HG02840 (cell line): Measurements from ENCODE around the gene PNPLA7.
"Not testable (repeated sequence)": the region's sequence is repeated elsewhere in the genome, so short reads cannot be mapped to it uniquely, and the experiment has no call there.

ENCODE experiments used
- ATAC-seq: cut with Tn5 transposase; IDR thresholded peaks from one replicate; pipeline ENCODE4 v1.9.1; 2021; ENCODE audit warnings: mild to moderate bottlenecking, moderate library complexity, moderate number of reproducible peaks; ENCODE audit not compliant: unreplicated experiment, low FRiP score

PNPLA7 gene

DNA sequence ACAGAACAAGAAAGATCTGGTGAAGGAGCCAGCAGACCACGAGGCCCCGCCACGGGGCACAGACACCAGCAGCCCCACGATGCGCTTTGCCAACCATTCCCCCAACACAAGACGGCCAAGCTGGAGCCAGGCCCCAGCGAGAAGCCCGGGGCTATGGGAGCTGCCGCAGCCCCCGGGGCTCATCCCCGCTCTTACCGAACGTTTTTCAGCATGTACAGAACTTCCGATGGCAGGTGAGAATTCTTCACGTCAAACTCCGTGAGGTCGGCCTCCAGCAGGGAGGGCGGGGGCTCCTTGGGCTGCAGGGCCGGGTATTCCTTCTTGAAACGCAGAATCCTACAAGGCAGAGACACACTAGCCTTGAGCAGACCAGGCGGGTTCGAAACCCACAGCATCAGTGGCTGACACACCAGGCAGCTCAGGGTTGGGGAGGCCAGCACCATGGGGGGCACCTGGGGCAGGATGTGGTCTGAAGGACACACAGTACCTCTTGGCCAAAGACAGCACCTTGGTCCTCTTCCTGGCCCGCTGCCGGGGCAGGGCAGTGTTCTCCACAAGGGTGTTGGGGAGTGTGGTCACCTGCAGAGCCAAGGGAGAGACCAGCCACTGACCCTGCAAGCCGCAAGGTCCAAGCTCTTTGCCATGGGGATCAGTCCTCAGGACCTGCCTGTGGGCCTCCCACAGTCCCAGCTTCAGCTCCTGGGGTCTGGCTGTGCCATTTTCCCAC is 6.8 kb downstream of the PNPLA7 start:
- no peak for ATAC-seq

DNA sequence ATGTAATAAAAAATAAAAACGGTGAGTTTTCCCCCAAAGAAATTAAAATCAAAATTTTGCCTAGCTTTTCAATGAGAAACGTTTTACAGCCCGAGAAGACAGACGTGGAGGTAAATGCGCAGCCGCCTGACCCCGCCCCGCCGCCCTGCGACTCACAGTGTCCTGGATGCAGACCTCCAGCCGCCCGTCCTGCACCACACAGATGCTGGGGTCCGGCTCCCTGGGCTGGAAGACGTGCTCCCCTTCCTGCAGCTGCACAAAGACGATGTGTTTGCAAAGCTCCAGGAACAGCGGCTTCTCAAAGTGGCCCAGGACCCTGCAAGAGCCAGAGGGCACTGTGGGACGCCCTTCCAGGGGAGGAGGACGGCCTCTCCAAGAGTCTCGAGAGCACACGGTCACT is 7.7 kb downstream of the PNPLA7 start:
- no peak for ATAC-seq

DNA sequence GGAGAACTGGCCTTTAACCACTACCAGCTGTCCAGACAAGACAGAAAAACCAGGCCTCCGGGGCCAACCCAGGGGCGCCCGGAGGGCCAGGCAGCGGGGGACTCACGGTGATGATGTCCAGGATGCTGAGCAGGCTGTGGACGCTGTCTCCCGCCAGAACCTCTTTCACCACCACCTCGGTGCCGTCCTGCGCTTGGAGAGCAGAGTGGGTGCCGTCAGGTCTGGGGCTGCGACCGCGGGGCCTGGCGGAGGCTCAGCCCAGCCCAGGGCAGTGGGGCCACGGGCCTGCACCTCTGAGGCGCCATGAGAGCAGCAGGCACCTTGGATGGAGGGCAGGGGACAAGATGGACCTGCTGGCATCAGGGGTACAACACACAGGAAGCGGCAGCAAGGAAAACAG is 9.7 kb downstream of the PNPLA7 start:
- no peak for ATAC-seq

DNA sequence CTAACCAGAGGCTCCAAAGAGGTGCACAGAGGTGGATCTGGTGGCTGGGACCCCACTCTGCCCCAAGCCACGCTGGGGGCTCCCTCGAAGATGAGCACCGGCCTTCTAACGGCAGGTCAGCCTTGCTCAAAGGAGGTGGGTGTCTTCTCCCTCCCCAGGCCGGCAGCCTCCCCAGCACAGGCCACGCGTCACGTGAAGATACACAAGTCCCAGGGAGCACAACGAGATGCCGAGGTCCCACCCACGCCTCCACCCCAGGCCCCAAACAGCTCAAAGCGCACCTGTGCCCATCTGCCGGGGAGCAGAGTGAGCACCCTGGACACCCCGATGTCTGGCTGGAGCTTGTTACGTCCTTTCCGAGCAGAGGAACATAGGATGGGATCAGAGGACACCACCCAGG is 12.1 kb downstream of the PNPLA7 start:
- no peak for ATAC-seq

DNA sequence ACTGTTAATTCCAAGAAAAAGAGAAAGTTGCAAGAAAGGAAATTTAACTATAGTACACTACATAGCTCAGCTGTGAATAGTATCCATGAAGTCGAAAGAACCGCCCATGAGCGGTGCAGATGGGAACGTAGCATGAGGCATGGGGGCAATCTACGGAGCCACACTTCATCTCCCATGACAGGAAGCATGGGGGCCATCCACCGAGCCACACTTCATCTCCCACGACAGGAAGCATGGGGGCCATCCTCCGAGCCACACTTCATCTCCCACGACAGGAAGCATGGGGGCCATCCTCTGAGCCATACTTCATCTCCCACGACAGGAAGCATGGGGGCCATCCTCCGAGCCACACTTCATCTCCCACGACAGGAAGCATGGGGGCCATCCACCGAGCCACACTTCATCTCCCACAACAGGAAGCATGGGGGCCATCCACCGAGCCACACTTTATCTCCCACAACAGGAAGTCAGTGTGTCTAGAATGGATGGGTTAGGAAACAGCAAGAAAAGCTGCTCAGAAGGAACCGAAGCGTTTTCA is 13.5 kb downstream of the PNPLA7 start:
- ATAC-seq = not testable (repeated sequence)

DNA sequence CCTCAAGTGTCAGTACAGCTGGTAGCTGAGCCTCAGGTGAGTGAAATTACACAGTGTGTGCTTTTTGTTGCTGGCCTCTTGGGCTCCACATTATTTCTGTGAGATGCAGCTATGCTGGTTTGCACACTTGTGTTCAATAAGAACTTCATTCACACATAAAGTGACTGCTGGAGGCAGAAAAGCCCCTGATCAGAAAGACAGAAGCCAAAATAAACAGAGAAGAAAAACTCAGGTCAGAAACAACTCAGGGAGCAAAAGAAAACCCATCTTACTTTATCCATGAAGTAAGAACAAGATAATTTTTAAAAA is 15.1 kb downstream of the PNPLA7 start:
- ATAC-seq = no peak

DNA sequence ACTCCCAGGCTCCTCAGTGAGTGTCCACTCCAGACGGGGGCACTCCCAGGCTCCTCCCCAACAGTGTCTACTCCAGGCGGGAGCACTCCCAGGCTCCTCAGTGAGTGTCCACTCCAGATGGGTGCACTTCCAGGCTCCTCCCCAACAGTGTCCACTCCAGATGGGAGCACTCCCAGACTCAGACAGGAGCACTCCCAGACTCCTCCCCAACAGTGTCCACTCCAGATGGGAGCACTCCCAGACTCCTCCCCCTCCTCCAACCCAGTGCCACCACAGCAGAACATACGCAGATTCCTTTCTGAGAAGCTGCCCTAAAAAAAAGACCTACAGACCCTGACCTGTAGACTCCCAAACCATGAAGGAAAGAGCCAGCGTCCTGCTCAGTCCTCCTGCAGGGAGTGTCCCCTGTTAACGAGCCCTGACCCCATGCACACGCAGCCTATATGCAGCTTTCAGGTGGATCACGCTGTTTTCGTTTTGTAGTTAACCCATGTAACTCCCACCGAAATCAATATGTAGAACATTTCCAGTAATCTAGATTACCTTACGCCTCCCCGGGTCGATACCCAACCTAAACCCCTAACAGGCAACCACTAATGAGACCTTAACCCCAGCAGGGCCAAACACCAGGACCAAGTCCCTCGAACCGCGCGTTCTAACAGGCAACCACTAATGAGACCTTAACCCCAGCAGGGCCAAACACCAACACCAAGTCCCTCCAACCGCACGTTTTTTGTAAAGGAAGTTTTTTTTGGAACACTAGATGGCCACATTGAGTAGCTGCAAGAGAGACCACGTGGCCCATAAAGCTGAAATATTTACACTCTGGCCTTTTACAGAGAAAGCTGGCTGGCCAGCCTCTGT is 15.7 kb downstream of the PNPLA7 start:
- no peak for ATAC-seq

DNA sequence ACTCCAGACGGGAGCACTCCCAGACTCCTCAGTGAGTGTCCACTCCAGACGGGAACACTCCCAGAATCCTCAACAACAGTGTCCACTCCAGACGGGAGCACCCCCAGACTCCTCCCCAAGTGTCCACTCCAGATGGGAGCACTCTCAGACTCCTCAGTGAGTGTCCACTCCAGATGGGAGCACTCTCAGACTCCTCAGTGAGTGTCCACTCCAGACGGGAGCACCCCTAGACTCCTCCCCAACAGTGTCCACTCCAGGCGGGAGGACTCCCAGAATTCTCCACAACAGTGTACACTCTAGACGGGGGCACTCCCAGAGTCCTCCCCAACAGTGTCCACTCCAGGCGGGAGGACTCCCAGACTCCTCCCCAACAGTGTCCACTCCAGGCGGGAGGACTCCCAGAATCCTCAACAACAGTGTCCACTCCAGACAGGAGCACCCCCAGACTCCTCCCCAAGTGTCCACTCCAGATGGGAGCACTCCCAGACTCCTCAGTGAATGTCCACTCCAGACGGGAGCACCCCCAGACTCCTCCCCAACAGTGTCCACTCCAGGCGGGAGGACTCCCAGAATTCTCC is 17.2 kb downstream of the PNPLA7 start:
- not testable (repeated sequence) for ATAC-seq

DNA sequence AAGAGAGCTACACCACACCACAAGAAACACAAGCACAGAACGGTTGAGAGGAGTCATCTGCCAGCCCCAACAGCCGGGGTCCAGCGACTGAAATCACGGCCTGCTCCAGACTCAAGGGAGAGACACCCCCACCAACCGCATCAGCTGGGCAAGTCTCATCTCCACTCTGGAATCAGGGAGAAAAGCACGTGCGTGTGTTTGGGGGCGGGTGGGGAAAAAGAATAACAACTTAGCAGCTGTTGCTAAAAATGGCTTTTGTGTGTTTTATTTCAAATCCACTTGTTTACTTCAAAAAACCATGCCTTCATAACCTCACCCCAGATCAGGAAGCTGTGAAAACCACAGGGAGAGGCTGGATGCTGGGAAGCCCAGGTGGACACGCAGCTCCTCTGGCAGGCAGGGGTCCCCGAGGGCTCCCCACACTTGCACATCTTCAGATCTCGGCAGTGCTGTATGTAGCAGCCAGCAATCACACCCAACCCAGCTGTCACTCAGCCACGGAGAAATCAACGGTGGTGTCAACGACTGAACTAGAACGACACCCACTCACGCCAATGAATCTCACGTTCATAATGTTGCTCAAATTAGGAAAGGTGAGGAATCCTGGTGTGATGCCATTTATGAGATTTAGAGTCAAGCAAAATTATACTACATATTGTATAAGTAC is 19.0 kb downstream of the PNPLA7 start:
- no peak for ATAC-seq

DNA sequence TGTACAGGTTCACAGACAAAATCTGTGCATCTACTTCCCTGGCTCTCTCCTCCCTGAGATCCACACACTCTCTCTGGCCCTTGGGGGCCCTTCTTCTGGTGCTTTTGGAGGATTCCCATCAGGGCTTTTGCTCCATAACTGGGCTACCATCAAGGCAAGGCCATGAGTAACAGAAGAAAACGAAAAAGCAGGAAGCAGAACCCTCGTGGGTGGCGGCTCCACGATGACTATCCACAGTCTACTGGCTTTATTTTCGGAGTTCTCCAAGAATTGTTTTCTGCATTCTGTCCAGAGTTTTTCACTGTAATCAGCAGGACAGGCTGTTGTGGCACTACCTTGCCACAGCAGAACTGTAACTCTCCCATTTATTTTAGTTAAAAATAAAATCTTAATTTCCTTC is 19.9 kb downstream of the PNPLA7 start:
- ATAC-seq = no peak

DNA sequence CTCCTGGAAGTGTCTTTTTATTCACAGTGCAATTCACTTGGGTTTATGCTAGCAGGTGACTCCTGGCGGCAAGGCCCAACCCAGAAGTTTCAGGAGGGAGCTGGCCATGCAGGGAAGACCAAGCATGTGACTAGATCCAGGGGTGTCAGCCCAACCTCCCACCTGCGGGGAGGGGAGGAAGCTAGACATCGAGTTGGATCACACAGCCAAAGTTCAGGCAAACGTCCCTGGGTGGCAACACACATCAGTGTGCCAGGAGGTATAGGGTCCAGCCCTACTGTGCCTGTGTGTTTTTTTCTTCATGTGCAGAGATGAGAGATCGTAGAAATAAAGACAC is 25.3 kb downstream of the PNPLA7 start:
- no peak for ATAC-seq

DNA sequence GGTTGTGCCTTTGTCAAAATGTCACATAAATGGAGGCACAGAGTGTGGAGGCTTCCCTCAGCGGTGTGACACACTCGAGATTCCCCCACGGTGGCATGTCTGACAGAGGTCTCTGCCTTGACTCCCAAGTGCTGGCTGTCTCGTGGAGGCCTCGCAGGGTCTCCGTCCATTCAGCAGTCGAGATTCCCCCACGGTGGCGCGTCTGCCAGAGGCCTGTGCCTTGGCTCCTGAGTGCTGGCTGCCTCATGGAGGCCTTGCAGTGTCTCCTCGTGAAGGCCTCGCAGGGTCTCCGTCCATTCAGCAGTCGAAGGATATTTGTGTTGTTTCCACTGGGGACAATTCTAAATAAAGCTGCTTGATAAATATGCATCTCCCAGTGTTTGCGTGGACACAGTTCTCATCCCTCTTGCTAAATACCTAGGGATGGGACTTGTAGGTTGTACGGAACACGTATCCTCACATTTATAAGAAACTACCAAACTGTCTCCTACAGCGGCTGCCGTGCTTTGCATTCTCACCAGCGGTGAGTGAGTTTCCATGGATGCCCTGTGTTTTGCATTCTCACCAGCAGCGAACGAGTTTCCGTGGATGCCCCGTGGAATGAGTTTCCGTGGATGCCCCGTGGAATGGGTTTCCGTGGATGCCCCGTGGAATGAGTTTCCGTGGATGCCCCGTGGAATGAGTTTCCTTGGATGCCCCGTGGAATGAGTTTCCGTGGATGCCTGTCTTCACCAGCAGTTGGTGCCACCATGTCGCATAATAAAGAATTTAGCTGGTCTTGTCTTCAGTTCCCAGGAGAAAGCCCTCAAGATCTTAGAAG is 25.8 kb downstream of the PNPLA7 start:
- ATAC-seq = no peak

DNA sequence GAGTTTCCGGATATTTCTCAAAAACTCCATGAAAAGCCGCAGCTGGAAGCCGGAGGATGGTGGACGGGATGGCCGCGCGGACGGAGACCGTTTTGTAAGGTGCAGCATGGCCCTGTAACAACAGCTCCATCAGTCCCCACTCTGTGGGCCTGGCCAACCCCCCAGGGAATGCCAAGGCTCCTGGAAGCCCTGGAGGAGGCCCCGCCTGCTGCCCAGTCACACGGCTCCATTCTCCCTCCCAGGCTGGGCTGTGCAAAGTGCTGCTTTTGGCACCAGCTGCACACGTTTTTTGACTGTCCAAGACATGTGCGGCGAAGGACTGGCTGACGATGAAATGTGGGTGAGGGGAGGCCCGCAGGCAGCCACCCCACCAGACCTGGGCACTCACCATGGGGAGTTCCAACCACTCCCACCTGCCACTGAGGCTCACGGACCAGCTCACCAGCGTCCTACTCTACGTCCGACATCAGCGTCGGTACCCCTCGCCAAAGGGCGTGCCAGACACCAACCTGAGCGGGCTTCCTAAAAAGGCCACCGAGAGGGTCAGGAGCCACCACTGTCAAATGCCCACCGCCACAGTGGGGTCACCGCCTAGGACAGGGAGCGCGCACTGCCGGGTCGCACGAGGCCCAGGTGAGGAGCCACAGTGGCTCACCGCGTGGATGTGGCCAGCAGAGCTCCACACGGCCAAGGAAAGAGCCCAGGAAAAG is 27.3 kb downstream of the PNPLA7 start:
- no peak for ATAC-seq

DNA sequence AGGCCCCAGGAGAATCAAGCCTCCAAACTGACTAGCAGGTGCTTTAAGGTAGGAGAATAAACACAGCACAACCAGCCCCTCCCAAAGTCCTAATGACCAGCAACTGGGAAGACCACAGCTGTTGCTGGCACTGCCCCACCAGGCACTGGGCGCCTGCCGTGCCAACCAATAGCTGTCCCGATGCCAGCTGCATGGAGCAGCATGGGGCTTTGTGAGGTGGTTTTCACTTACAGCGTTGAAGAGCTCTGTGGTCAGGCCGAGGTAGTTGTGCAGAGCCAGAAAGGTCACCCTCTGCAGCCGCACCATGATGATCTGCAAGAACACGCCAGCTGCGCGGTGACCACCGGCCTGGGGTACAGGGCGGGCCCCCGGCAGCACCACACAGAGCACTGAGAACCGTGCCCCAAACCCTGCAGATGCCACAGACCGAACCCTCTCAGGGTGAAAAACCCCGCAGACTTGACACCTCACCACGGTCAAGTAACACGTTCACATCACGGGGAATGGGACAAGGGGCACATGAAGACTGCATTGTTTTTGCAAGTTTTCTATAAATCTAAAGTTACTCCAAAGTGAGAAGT is 28.7 kb downstream of the PNPLA7 start:
- no peak for ATAC-seq

DNA sequence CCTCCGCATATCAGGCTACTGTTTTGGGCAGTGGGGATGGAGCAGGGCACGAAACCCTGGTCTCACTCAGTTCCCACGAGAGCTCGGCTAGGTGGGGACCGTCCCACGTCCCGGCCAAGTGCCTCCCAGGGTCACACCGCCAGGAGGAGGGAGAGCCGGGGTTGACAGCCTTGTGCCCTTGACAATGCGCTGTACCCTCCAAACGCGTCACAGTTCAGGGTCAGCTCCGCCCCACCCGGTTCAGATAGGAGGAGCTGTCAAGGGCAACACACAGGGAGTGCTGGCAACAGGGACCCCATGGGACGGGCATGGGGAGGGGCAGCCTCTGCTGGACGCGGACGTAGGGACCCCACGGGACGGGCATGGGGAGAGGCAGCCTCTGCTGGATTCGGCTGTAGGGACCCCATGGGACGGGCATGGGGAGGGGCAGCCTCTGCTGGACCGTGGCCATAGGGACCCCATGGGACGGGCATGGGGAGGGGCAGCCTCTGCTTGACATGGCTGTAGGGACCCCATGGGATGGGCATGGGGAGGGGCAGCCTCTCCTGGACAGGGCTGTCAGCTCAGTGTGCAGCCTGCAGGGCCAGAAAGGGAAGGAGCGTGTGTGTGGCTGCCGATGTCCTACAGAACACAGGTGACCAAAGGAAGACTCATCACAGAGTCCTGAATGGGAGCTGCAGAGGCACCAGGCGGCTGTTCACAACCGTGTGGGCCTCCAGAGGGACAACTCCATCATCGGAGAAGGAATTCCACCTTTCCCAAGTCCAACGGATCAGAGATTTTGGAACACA is 29.4 kb downstream of the PNPLA7 start:
- no peak for ATAC-seq

DNA sequence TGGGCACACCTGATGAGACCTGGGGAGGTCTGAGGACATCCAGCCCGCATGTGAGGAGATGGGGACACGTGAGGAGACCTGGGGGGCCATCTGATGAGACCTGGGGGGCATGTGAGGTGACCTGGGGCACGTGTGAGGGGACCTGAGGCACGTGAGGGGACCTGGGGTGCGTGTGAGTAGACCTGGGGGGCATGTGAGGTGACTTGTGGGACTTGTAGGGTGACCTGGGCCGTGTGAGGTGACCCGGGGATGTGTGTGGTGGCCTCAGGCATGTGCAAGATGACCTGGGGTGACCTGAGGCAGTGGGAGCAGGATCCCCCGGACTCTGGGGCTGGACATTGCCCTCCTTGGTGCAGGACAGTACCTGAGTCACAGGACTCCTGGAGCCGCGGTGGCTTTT is 30.6 kb downstream of the PNPLA7 start:
- ATAC-seq = no peak

DNA sequence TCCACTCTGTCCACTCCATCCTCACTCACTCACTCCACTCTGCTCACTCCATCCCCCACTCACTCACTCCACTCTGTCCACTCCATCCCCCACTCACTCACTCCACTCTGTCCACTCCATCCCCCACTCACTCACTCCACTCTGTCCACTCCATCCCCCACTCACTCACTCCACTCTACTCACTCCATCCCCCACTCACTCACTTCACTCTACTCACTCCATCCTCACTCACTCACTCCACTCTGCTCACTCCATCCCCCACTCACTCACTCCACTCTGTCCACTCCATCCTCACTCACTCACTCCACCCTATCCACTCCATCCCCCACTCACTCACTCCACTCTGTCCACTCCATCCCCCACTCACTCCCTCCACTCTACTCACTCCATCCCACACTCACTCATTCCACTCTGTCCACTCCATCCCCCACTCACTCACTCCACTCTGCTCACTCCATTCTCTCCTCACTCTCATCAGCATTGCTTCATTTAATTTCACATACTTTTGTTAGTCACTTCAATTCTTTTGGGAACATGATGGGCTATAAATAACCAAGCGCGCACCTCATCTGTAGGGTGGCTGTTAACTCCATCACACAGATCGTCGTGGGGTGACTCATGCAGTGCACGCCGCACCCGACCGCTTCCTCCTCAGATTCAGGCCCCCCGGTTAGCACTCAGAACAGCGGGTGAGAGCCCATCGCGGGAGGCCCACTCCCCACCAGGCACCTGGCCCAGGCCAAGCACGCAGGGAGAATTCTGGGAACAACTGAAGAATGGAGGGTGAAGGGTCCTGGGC is 31.3 kb downstream of the PNPLA7 start:
- not testable (repeated sequence) for ATAC-seq
